ENCODE measurements around the gene ZNF397. TPM values are rescaled to one million over a fixed set of nuclear protein-coding genes. Genes with fewer than 3 reads are reported as not detected.
"Not testable (repeated sequence)": the region's sequence is repeated elsewhere in the genome, so short reads cannot be mapped to it uniquely, and the experiment has no call there.

The ZNF397 gene
- polyA plus RNA-seq, 1 donor from 2014 or later = 58.7 TPM

GRCh38 chr18:35215026-35215425 lies 25.8 kb upstream of the ZNF397 start:
- TF ChIP-seq POLR2AphosphoS5 (IDR thresholded peaks at IDR 0.05) (no peak), RAD21 (conservative IDR thresholded peaks at IDR 0.05) (no peak), TAF1 (IDR thresholded peaks at IDR 0.05; ENCODE audit: low read depth) (no peak), MXI1 (conservative IDR thresholded peaks at IDR 0.05; ENCODE audit: poor library complexity, severe bottlenecking) (no peak), REST (IDR thresholded peaks at IDR 0.05; ENCODE audit: borderline replicate concordance) (no peak), EP300 (conservative IDR thresholded peaks at IDR 0.05; ENCODE audit: poor library complexity, severe bottlenecking) (no peak), EZH2 (IDR thresholded peaks at IDR 0.05; ENCODE audit: borderline replicate concordance, insufficient read depth, low read length, poor library complexity, severe bottlenecking) (no peak), CTCF (IDR thresholded peaks at IDR 0.05; ENCODE audit: poor library complexity, severe bottlenecking) (no peak), SMC3 (conservative IDR thresholded peaks at IDR 0.05; ENCODE audit: poor library complexity) (no peak)
- Histone ChIP-seq H3K9me2 (ENCODE audit: insufficient read depth, low read length) (no peaks in the 10 kb centered on the region), H3K36me3 (ENCODE audit: insufficient read depth, low read length) (no peaks in the 10 kb centered on the region), H3K27ac (ENCODE audit: low read length) (no peak overlapping the region), H3K4me3 (ENCODE audit: low read length) (no peak overlapping the region), H3F3A (ENCODE audit: insufficient read depth, low read length, poor library complexity, severe bottlenecking) (no peaks in the 10 kb centered on the region), H3K9ac (ENCODE audit: low read length) (no peak overlapping the region), H3K9me3 (ENCODE audit: low read length) (no peaks in the 10 kb centered on the region), H3K79me2 (replicated peaks; ENCODE audit: insufficient read depth, low read length) (no peaks in the 10 kb centered on the region), H2AFZ (ENCODE audit: low read depth, low read length) (no peak overlapping the region), H3K4me2 (ENCODE audit: low read length) (no peak overlapping the region), H4K20me1 (ENCODE audit: insufficient read depth) (no peaks in the 10 kb centered on the region), H3K27me3 (ENCODE audit: insufficient read depth, low read depth, low read length) (no peaks in the 10 kb centered on the region)

GRCh38 chr18:35216611-35217010 lies 24.2 kb upstream of the ZNF397 start:
- not testable (repeated sequence) for H3K36me3 ChIP-seq (ENCODE audit: insufficient read depth, low read length); H3K27me3 ChIP-seq (ENCODE audit: insufficient read depth, low read depth, low read length); H3K4me3 ChIP-seq (ENCODE audit: low read length); H3K79me2 ChIP-seq (replicated peaks; ENCODE audit: insufficient read depth, low read length); H4K20me1 ChIP-seq (ENCODE audit: insufficient read depth); H3K9me2 ChIP-seq (ENCODE audit: insufficient read depth, low read length); H3K27ac ChIP-seq (ENCODE audit: low read length); H3F3A ChIP-seq (ENCODE audit: insufficient read depth, low read length, poor library complexity, severe bottlenecking); H3K9ac ChIP-seq (ENCODE audit: low read length); H3K4me2 ChIP-seq (ENCODE audit: low read length); H2AFZ ChIP-seq (ENCODE audit: low read depth, low read length); H3K9me3 ChIP-seq (ENCODE audit: low read length)

- not testable (repeated sequence) for H4K20me1 ChIP-seq (ENCODE audit: insufficient read depth); H3K36me3 ChIP-seq (ENCODE audit: insufficient read depth, low read length); H2AFZ ChIP-seq (ENCODE audit: low read depth, low read length); H3K79me2 ChIP-seq (replicated peaks; ENCODE audit: insufficient read depth, low read length); H3K4me2 ChIP-seq (ENCODE audit: low read length); H3K9me2 ChIP-seq (ENCODE audit: insufficient read depth, low read length); H3F3A ChIP-seq (ENCODE audit: insufficient read depth, low read length, poor library complexity, severe bottlenecking); H3K9ac ChIP-seq (ENCODE audit: low read length); H3K4me3 ChIP-seq (ENCODE audit: low read length); H3K9me3 ChIP-seq (ENCODE audit: low read length); H3K27me3 ChIP-seq (ENCODE audit: insufficient read depth, low read depth, low read length); H3K27ac ChIP-seq (ENCODE audit: low read length)
Measured at GRCh38 chr18:35219331-35219730, 21.5 kb upstream of the ZNF397 start.

Data from neural cell (in vitro differentiated cells).